Psoas muscle (tissue), 8 donors: ENCODE measurements around the gene TBP. TPM values are rescaled to one million over a fixed set of nuclear protein-coding genes. Genes with fewer than 3 reads are reported as not detected.

Experiments used
- ATAC-seq, 4 donors: fragments of 200-7000 bp; cut with Tn5 transposase; one replicate each; pipeline ENCODE4 v1.9.1; 2020; ENCODE audit warnings: moderate library complexity in 3 of 4, mild to moderate bottlenecking in 2 of 4
- DNase-seq, 2 donors: peaks; one replicate each; pipeline ENCODE4 v3.0.0-alpha.2; 2020
- H3K27ac ChIP-seq: fragments of 200-600 bp; one replicate; pipeline ENCODE4 v1.8.0; 2022
- H3K27me3 ChIP-seq, 3 donors: fragments of 200-600 bp in 1 of 3; one replicate each; pipeline versions ENCODE4 v1.6.1 to v1.8.0; 2013 to 2022; ENCODE audit warnings: low read length in 2 of 3, mild to moderate bottlenecking in 2 of 3, moderate library complexity in 1 of 3; ENCODE audit not compliant: insufficient read depth in 3 of 3
- H3K36me3 ChIP-seq, 2 donors: fragments of 200-600 bp in 1 of 2; one replicate each; pipeline versions ENCODE4 v1.6.1 to v1.8.0; 2013 to 2022; ENCODE audit warnings: low read depth in 1 of 2, mild to moderate bottlenecking in 1 of 2, moderate library complexity in 1 of 2; ENCODE audit not compliant: insufficient read depth in 1 of 2
- H3K4me1 ChIP-seq: fragments of 200-600 bp; one replicate; pipeline ENCODE4 v1.8.0; 2022
- H3K4me3 ChIP-seq: fragments of 200-600 bp; one replicate; pipeline ENCODE4 v1.8.0; 2022; ENCODE audit warnings: mild to moderate bottlenecking
- H3K9me3 ChIP-seq: fragments of 200-600 bp; one replicate; pipeline ENCODE4 v1.8.0; 2022
- WGBS, 3 donors: extraction: QIAGEN DNeasy Blood & Tissue Kit; methylation state at CpG; one replicate each; pipeline versions ENCODE4 v1.1.6 to v1.1.7; 2013; 5-methylcytosine and 5-hydroxymethylcytosine counted together
- intact Hi-C, 2 donors: fragments of 100-400 bp; cut with DNase I; formaldehyde crosslinking; loops; one replicate each; pipeline versions ENCODE4 v1.11.0 to v1.14.2; 2022
- polyA plus RNA-seq, 3 donors: library from polyadenylated mRNA; stranded (reverse); fragments of 200-250 nt; gene quantifications; one replicate each; pipeline ENCODE4 v1.2.3, GENCODE V29; 2013
- total RNA-seq, 4 donors: library from RNA; stranded (reverse); fragmentation: NEBNext Ultra II Directional in 2 of 4; extraction: Animal tissue kit (Norgen Biotek cat#: 25700) in 2 of 4; gene quantifications; one replicate each; pipeline versions ENCODE4 v1.2.1 to v1.2.4, GENCODE V29; 2021 to 2023
- TF ChIP-seq, protein P1 (sequence below): fragments of 200-600 bp; IDR thresholded peaks from one replicate; pipeline ENCODE4 v1.8.0; 2022; ENCODE audit warnings: antibody characterized with exemption
- donor health status: healthy with polysubstance abuse.
- donor health status: DM: no; HTN: no; CAD: no; lungs with moderate emphysema.
- donor health status: Bipolar disorder and iron deficiency.
- donor health status: healthy.
- donor health status: DM: yes; HTN: yes; CAD: no.
- donor health status: DM: no; HTN: no; CAD: no.
- donor health status: DM: no; HTN: no; CAD: no.
- donor health status: DM: yes; HTN: yes; CAD: no.

TBP gene
- total and polyA plus RNA-seq, 7 donors, result 6.9 to 20.0 (median 8.3) TPM

GRCh38 chr6:170516783-170517616 lies 37.2 kb upstream of the TBP start:
- WGBS, 3 donors, result 0 to 6% (median 3%) methylated on average over 4 of the region's 4 CpGs
- Histone ChIP-seq H3K27ac (no peak overlapping the region), H3K4me1 (peaks cover 13% of the 10 kb centered on the region), H3K36me3 (no peaks in the 10 kb centered on the region), H3K4me3 (no peak overlapping the region), H3K27me3 (no peaks in the 10 kb centered on the region), H3K9me3 (peaks cover 3% of the 10 kb centered on the region)
- ATAC-seq, result peak; percentile 72 to 92 (median 88)
- TF ChIP-seq, protein P1, sequence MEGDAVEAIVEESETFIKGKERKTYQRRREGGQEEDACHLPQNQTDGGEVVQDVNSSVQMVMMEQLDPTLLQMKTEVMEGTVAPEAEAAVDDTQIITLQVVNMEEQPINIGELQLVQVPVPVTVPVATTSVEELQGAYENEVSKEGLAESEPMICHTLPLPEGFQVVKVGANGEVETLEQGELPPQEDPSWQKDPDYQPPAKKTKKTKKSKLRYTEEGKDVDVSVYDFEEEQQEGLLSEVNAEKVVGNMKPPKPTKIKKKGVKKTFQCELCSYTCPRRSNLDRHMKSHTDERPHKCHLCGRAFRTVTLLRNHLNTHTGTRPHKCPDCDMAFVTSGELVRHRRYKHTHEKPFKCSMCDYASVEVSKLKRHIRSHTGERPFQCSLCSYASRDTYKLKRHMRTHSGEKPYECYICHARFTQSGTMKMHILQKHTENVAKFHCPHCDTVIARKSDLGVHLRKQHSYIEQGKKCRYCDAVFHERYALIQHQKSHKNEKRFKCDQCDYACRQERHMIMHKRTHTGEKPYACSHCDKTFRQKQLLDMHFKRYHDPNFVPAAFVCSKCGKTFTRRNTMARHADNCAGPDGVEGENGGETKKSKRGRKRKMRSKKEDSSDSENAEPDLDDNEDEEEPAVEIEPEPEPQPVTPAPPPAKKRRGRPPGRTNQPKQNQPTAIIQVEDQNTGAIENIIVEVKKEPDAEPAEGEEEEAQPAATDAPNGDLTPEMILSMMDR, result peak; percentile 63
- peak in 1 of 2 donors; percentile 23 for DNase-seq
- intact Hi-C loops, result loop anchor here in 1 of 2 donors (5.0 to 10.0 kb wide), 2 partner anchors 132 to 205 kb away; no protein-coding TSS in a partner anchor

- WGBS, 3 donors, result 73 to 78% (median 75%) methylated on average over 10 of the region's 10 CpGs
- H3K27ac ChIP-seq, result peak overlapping the region; percentile 92
- peaks cover 44% of the 10 kb centered on the region for H3K4me1 ChIP-seq
- peaks cover 3% of the 10 kb centered on the region for H3K9me3 ChIP-seq
- H3K4me3 ChIP-seq, result no peak overlapping the region
- intact Hi-C loops, result loop anchor here (5.0 to 10.0 kb wide), 3 partner anchors 85 to 558 kb away; partner anchors contain the start of gene FAM120B (in 1 of the 2)
- TF ChIP-seq, protein P1, result no peak
- H3K27me3 ChIP-seq, result no peaks in the 10 kb centered on the region
- ATAC-seq (peak in 3 of 4 donors; percentile 28 to 43 (median 39)), DNase-seq (no peak)
- H3K36me3 ChIP-seq, result no peaks in the 10 kb centered on the region
Observed at GRCh38 chr6:170522565-170523183, 31.5 kb upstream of the TBP start.

GRCh38 chr6:170523256-170524171 lies 30.7 kb upstream of the TBP start:
- Histone ChIP-seq H3K4me1 (peaks cover 44% of the 10 kb centered on the region), H3K27me3 (no peaks in the 10 kb centered on the region), H3K36me3 (no peaks in the 10 kb centered on the region), H3K27ac (peak overlapping the region; percentile 92), H3K4me3 (peak overlapping the region; percentile 1), H3K9me3 (peaks cover 3% of the 10 kb centered on the region)
- DNase-seq, result peak; percentile 30 to 69
- ATAC-seq, result peak; percentile 84 to 86 (median 85)
- WGBS, 3 donors, result 26 to 37% (median 35%) methylated on average over 9 of the region's 9 CpGs
- TF ChIP-seq, protein P1, result no peak
- intact Hi-C loops, result loop anchor here (5.0 to 10.0 kb wide), 3 partner anchors 86 to 559 kb away; partner anchors contain the start of gene FAM120B (in 1 of the 2)

GRCh38 chr6:170524172-170524502 lies 30.0 kb upstream of the TBP start:
- TF ChIP-seq, protein P1, result no peak
- intact Hi-C loops, result loop anchor here (5.0 to 10.0 kb wide), 3 partner anchors 87 to 559 kb away; partner anchors contain the start of gene FAM120B (in 1 of the 2)
- WGBS, 3 donors, result 24 to 40% (median 27%) methylated on average over 5 of the region's 5 CpGs
- H3K36me3 ChIP-seq, result no peaks in the 10 kb centered on the region
- H3K9me3 ChIP-seq, result peaks cover 3% of the 10 kb centered on the region
- DNase-seq, result peak; percentile 51 to 82
- peak overlapping the region; percentile 92 for H3K27ac ChIP-seq
- H3K4me3 ChIP-seq, result peak overlapping the region; percentile 1
- peaks cover 44% of the 10 kb centered on the region for H3K4me1 ChIP-seq
- ATAC-seq, result peak; percentile 93 to 94 (median 94)
- no peaks in the 10 kb centered on the region for H3K27me3 ChIP-seq
